SK-N-SH treated with all-trans-retinoic acid at 6 μM for 48 hours (cell line): ENCODE data around the gene ZNF723.

Source experiments
- ATAC-seq: fragments of 200-7000 bp; cut with Tn5 transposase; 3 replicates; pipeline ENCODE4 v1.9.1; 2020; ENCODE audit warnings: mild to moderate bottlenecking, moderate library complexity
- BACH2 ChIP-seq: fragments of 250-450 bp; sonication (Bioruptor Pico); IDR thresholded peaks from 2 replicates; pipeline ENCODE4 v1.9.0; 2021; ENCODE audit warnings: mild to moderate bottlenecking, borderline replicate concordance
- CSRNP3 ChIP-seq: fragments of 250-450 bp; sonication (Bioruptor Pico); IDR thresholded peaks from 2 replicates; pipeline ENCODE4 v1.5.1; 2021; ENCODE audit warnings: mild to moderate bottlenecking, moderate library complexity
- ISL1 ChIP-seq: fragments of 250-450 bp; sonication (Bioruptor Pico); IDR thresholded peaks from 2 replicates; pipeline ENCODE4 v2.1.2; 2022; ENCODE audit warnings: mild to moderate bottlenecking, moderate library complexity
- PATZ1 ChIP-seq: fragments of 250-450 bp; sonication (Bioruptor Pico); IDR thresholded peaks from 2 replicates; pipeline ENCODE4 v1.8.0; 2020; ENCODE audit warnings: mild to moderate bottlenecking, moderate library complexity, borderline replicate concordance
- POU6F1 ChIP-seq: fragments of 250-450 bp; sonication (Bioruptor Pico); IDR thresholded peaks from 2 replicates; pipeline ENCODE4 v1.8.0; 2021; ENCODE audit warnings: low read depth, mild to moderate bottlenecking, moderate library complexity, borderline replicate concordance
- PPARA ChIP-seq: fragments of 250-450 bp; sonication (Bioruptor Pico); IDR thresholded peaks from 2 replicates; pipeline ENCODE4 v1.5.0; 2020; ENCODE audit warnings: mild to moderate bottlenecking, borderline replicate concordance
- SNAI2 ChIP-seq: fragments of 250-450 bp; sonication (Bioruptor Pico); IDR thresholded peaks from 2 replicates; pipeline ENCODE4 v1.5.0; 2020; ENCODE audit warnings: mild to moderate bottlenecking, moderate library complexity
- TCF4 ChIP-seq: fragments of 250-450 bp; sonication (Bioruptor Pico); IDR thresholded peaks from 2 replicates; pipeline ENCODE4 v1.8.0; 2021; ENCODE audit warnings: mild to moderate bottlenecking, moderate library complexity, borderline replicate concordance
- TOX ChIP-seq: fragments of 250-450 bp; sonication (Bioruptor Pico); IDR thresholded peaks from 2 replicates; pipeline ENCODE4 v1.8.0; 2021; ENCODE audit warnings: mild to moderate bottlenecking, moderate library complexity, borderline replicate concordance
- TSHZ2 ChIP-seq: fragments of 250-450 bp; sonication (Bioruptor Pico); IDR thresholded peaks from 2 replicates; pipeline ENCODE4 v1.5.0; 2020; ENCODE audit warnings: mild to moderate bottlenecking, moderate library complexity
- ZC3H10 ChIP-seq: fragments of 250-450 bp; sonication (Bioruptor Pico); IDR thresholded peaks from 2 replicates; pipeline ENCODE4 v1.5.1; 2021; ENCODE audit warnings: mild to moderate bottlenecking, moderate library complexity
- ZFP3 ChIP-seq: fragments of 250-450 bp; sonication (Bioruptor Pico); IDR thresholded peaks from 2 replicates; pipeline ENCODE4 v1.5.0; 2020; ENCODE audit warnings: mild to moderate bottlenecking, moderate library complexity
- ZFP30 ChIP-seq: fragments of 450-650 bp; formaldehyde crosslinking; IDR thresholded peaks from 2 replicates; pipeline ENCODE4 v1.5.0; 2022; ENCODE audit warnings: mild to moderate bottlenecking, moderate library complexity
- ZNF565 ChIP-seq: fragments of 450-650 bp; formaldehyde crosslinking; conservative IDR thresholded peaks from 2 replicates; pipeline ENCODE4 v1.5.0; 2020; ENCODE audit warnings: low read depth, mild to moderate bottlenecking, moderate library complexity
- ZNF70 ChIP-seq: fragments of 450-650 bp; formaldehyde crosslinking; IDR thresholded peaks from 2 replicates; pipeline ENCODE4 v1.5.0; 2020; ENCODE audit warnings: mild to moderate bottlenecking, moderate library complexity
- ZNF8 ChIP-seq: fragments of 450-650 bp; formaldehyde crosslinking; IDR thresholded peaks from 2 replicates; pipeline ENCODE4 v1.5.0; 2020; ENCODE audit warnings: mild to moderate bottlenecking, moderate library complexity

Gene ZNF723

GRCh38 chr19:22901431-22902130 lies 69.5 kb downstream of the ZNF723 start:
- no peak for ATAC-seq
- TF ChIP-seq SNAI2, result no peak
- no peak for TF ChIP-seq ZFP3
- no peak for TF ChIP-seq PATZ1 (CRISPR knock-in tag)
- no peak for TF ChIP-seq POU6F1 (CRISPR knock-in tag)
- no peak for TF ChIP-seq ZFP30
- TF ChIP-seq ISL1 (CRISPR knock-in tag), result no peak
- TF ChIP-seq TSHZ2 (CRISPR knock-in tag), result no peak
- no peak for TF ChIP-seq TCF4
- no peak for TF ChIP-seq ZC3H10 (CRISPR knock-in tag)
- TF ChIP-seq TOX (CRISPR knock-in tag), result no peak
- no peak for TF ChIP-seq PPARA (CRISPR knock-in tag)
- TF ChIP-seq ZNF8, result no peak
- no peak for TF ChIP-seq ZNF70 (CRISPR knock-in tag)
- no peak for TF ChIP-seq ZNF565 (CRISPR knock-in tag)
- TF ChIP-seq CSRNP3 (CRISPR knock-in tag), result no peak
- TF ChIP-seq BACH2, result no peak
